ENCODE measurements around the gene GAP43.

The GAP43 gene

DNA sequence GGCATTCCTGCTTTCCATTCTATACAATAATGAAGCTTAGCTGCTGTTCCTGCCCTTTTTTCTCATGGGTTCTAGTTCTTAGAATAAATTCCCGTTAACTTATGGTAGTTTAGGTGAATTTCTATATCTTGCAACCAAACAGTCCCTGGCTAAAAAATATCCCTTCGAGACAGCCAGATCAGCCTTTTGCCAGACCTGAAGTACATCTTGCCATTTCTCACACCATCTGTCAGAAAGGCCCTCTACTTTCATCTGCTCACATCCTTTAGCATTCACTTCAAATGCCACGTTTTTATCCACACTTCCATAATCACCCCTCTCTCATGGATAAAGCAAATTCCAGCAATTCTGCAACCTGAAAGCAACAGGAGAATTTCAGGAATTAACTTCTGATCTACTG is 145.4 kb downstream of the GAP43 start:
- Histone ChIP-seq H3K9me3 (ENCODE audit: insufficient read depth, low read length, severe bottlenecking) (no peaks in the 10 kb centered on the region), H3K4me1 (ENCODE audit: insufficient read depth, low read length) (no peaks in the 10 kb centered on the region), H3K27me3 (ENCODE audit: insufficient read depth, low read length, poor library complexity) (peaks cover 14% of the 10 kb centered on the region), H3K36me3 (ENCODE audit: insufficient read depth, low read length) (no peaks in the 10 kb centered on the region), H3K4me2 (ENCODE audit: insufficient read depth, low read length) (no peak overlapping the region), H3K27ac (ENCODE audit: low read length) (no peak overlapping the region), H3K9ac (ENCODE audit: low read depth, low read length) (no peak overlapping the region), H3K4me3 (ENCODE audit: low read depth in 1 of 2, low read length in 2 of 2) (no peak overlapping the region), H2AFZ (ENCODE audit: low read depth, low read length) (no peak overlapping the region), H3K79me2 (ENCODE audit: insufficient read depth, low read length) (no peaks in the 10 kb centered on the region), H4K20me1 (ENCODE audit: insufficient read depth, low read length) (no peaks in the 10 kb centered on the region)
- TF ChIP-seq, protein P1, sequence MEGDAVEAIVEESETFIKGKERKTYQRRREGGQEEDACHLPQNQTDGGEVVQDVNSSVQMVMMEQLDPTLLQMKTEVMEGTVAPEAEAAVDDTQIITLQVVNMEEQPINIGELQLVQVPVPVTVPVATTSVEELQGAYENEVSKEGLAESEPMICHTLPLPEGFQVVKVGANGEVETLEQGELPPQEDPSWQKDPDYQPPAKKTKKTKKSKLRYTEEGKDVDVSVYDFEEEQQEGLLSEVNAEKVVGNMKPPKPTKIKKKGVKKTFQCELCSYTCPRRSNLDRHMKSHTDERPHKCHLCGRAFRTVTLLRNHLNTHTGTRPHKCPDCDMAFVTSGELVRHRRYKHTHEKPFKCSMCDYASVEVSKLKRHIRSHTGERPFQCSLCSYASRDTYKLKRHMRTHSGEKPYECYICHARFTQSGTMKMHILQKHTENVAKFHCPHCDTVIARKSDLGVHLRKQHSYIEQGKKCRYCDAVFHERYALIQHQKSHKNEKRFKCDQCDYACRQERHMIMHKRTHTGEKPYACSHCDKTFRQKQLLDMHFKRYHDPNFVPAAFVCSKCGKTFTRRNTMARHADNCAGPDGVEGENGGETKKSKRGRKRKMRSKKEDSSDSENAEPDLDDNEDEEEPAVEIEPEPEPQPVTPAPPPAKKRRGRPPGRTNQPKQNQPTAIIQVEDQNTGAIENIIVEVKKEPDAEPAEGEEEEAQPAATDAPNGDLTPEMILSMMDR (IDR thresholded peaks at IDR 0.05; ENCODE audit: borderline replicate concordance, extremely low read depth, low read length, poor library complexity, severe bottlenecking), result no peak
- TF ChIP-seq EZH2 (IDR thresholded peaks at IDR 0.05; ENCODE audit: borderline replicate concordance, low read depth, low read length, severe bottlenecking), result no peak
- DNase-seq, result no peak
- no peak for ATAC-seq (ENCODE audit: insufficient read depth, low read depth)
